Activated CD4-positive, CD25-positive, alpha-beta regulatory T cell treated with anti-CD3 and anti-CD28 coated beads, Interleukin-2, amount 50 U/mL, for 16 hours (primary cell): Measurements from ENCODE around the gene GNAT1.
A peak's percentile ranks its signal among the peaks of the same experiment; 100 is the strongest.
"Not testable (repeated sequence)": the region's sequence is repeated elsewhere in the genome, so short reads cannot be mapped to it uniquely, and the experiment has no call there.

ENCODE experiments used
- DNase-seq: peaks from one replicate; pipeline ENCODE4 v3.0.0-alpha.2; 2020; ENCODE audit warnings: low read depth, low spot score

The GNAT1 gene

GRCh38 chr3:50241163-50241562, 49.8 kb downstream of the GNAT1 start:
- no peak for DNase-seq

- no peak for DNase-seq
Measured at GRCh38 chr3:50241713-50242380, 50.4 kb downstream of the GNAT1 start.

GRCh38 chr3:50242381-50242770, 51.0 kb downstream of the GNAT1 start:
- no peak for DNase-seq

- no peak for DNase-seq
Measured at GRCh38 chr3:50242851-50243542, 51.6 kb downstream of the GNAT1 start.

- DNase-seq = no peak
Measured at GRCh38 chr3:50243543-50243895, 52.1 kb downstream of the GNAT1 start.

DNA sequence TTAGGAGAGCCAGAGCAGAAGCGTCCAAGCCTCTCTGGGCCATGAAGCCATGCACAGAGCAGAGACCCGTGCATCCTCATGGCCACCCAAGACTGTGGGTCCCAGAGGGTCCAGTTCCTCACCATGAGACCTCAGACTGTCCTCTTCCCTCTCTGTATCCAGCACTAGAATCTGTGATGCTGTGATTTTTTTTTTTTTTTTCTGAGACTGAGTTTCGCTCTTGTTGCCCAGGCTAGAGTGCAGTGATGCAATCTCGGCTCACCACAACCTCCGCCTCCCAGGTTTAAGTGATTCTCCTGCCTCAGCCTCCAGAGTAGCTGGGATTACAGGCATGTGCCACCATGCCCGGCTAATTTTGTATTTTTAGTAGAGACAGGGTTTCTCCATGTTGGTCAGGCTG, 53.4 kb downstream of the GNAT1 start:
- DNase-seq = not testable (repeated sequence)

GRCh38 chr3:50245251-50245745, 53.9 kb downstream of the GNAT1 start:
- no peak for DNase-seq

GRCh38 chr3:50245831-50246516, 54.6 kb downstream of the GNAT1 start:
- DNase-seq = peak; percentile 93

DNA sequence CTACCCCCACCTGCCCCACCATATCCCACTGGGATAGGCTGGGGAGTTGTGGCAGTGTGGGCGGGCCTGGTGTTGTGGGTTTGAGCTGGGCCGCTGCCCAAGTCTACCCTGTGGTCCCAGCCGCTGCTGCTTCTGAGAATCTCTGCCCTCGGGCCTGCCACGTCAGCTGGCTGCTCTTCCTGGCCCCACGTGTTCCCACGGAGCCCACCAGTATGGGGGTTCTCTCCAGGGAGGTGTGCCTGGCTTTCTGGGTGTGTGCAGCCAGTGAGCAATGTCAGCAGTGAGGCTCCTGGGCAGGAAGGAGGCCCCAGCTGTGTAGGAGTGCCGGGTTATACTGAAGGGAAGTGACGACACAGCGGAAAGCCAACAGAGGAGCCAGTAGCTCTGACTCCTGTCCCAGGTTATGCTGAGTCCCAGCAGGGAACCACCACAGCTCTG, 55.1 kb downstream of the GNAT1 start:
- peak; percentile 67 for DNase-seq
